ENCODE results near the gene EIF4G1. TPM values are rescaled to one million over a fixed set of nuclear protein-coding genes. Genes with fewer than 3 reads are reported as not detected.

The EIF4G1 gene
- total and polyA plus RNA-seq, 4 donors: 72.8 to 285 (median 187) TPM

- H3K27me3 ChIP-seq (ENCODE audit: control insufficient read depth in 1 of 2, insufficient read depth in 2 of 2, low read length in 1 of 2): no peaks in the 10 kb centered on the region
- H3K27ac ChIP-seq (ENCODE audit: low read depth in 1 of 2, low read length in 2 of 2): no peak overlapping the region
- DNase-seq (peak; percentile 53 to 88), ATAC-seq (ENCODE audit: low FRiP score) (peak; percentile 54)
- no peak overlapping the region for H3K4me3 ChIP-seq (ENCODE audit: low read length in 2 of 2)
- intact Hi-C loops (cut with DNase I): no loop called here
- H3K4me1 ChIP-seq (ENCODE audit: control insufficient read depth in 1 of 2, insufficient read depth in 2 of 2, low read length in 2 of 2): no peaks in the 10 kb centered on the region
- no peaks in the 10 kb centered on the region for H3K9me3 ChIP-seq (ENCODE audit: control insufficient read depth, low read length)
- no peaks in the 10 kb centered on the region for H3K36me3 ChIP-seq (ENCODE audit: control insufficient read depth in 1 of 2, insufficient read depth in 2 of 2, low read length in 1 of 2)
- WGBS, 2 donors: 53 to 55% methylated on average over 18 of the region's 18 CpGs
These were observed 39.8 kb downstream of the EIF4G1 start for GRCh38 chr3:184354121-184354728.

- intact Hi-C loops (cut with DNase I): no loop called here
- no peak overlapping the region for H3K4me3 ChIP-seq (ENCODE audit: low read length in 2 of 2)
- no peaks in the 10 kb centered on the region for H3K27me3 ChIP-seq (ENCODE audit: control insufficient read depth in 1 of 2, insufficient read depth in 2 of 2, low read length in 1 of 2)
- H3K4me1 ChIP-seq (ENCODE audit: control insufficient read depth in 1 of 2, insufficient read depth in 2 of 2, low read length in 2 of 2): no peaks in the 10 kb centered on the region
- no peaks in the 10 kb centered on the region for H3K9me3 ChIP-seq (ENCODE audit: control insufficient read depth, low read length)
- WGBS, 2 donors: 81 to 83% methylated on average over 8 of the region's 8 CpGs
- H3K27ac ChIP-seq (ENCODE audit: low read depth in 1 of 2, low read length in 2 of 2): no peak overlapping the region
- ATAC-seq (ENCODE audit: low FRiP score) (no peak), DNase-seq (no peak)
- H3K36me3 ChIP-seq (ENCODE audit: control insufficient read depth in 1 of 2, insufficient read depth in 2 of 2, low read length in 1 of 2): no peaks in the 10 kb centered on the region
These were observed 40.3 kb downstream of the EIF4G1 start for GRCh38 chr3:184354754-184355153.

DNA sequence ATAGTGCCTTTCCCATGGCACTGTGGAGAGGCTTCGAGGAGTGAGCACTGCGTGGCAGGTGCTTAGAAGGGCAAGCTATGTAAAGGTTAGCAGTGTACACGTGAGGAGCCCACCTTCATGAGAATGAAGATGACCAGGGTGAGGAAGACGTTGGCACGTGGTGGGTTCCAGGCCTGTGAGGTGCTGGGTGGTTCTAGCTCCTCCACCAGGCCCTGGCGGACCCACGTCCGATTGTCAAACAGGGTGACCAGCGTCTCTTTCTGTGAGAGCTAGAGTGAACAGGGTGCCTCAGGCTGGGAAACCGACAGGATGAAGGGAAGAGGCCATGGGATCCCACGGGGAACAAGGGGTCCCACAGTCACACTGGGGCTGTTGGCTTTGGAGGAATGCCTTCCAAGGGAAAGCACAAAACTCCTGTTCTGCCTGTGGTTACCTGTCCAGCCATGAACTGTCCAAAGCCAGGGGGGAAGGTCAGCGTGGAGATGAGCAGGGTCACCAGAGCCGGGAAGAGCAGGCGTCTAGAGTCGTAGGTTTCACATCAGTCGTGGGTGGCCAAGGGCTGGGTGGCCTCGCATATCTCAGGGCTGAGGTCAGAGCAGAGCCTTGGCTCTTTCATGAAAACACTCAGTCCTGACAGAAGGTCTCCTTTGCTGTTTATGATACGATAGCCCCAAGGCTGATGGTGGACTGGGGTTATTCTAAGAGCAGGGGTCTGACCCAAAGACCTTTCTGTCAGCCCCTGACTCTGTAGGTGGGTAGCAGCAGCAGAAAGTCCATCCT is 41.0 kb downstream of the EIF4G1 start:
- Histone ChIP-seq H3K27ac (ENCODE audit: low read depth in 1 of 2, low read length in 2 of 2) (no peak overlapping the region), H3K9me3 (ENCODE audit: control insufficient read depth, low read length) (no peaks in the 10 kb centered on the region), H3K36me3 (ENCODE audit: control insufficient read depth in 1 of 2, insufficient read depth in 2 of 2, low read length in 1 of 2) (no peaks in the 10 kb centered on the region), H3K27me3 (ENCODE audit: control insufficient read depth in 1 of 2, insufficient read depth in 2 of 2, low read length in 1 of 2) (no peaks in the 10 kb centered on the region), H3K4me3 (ENCODE audit: low read length in 2 of 2) (no peak overlapping the region), H3K4me1 (ENCODE audit: control insufficient read depth in 1 of 2, insufficient read depth in 2 of 2, low read length in 2 of 2) (no peaks in the 10 kb centered on the region)
- 70 to 74% methylated on average over 18 of the region's 18 CpGs for WGBS, 2 donors
- no peak for DNase-seq
- ATAC-seq (ENCODE audit: low FRiP score): no peak
- intact Hi-C loops (cut with DNase I): no loop called here

DNA sequence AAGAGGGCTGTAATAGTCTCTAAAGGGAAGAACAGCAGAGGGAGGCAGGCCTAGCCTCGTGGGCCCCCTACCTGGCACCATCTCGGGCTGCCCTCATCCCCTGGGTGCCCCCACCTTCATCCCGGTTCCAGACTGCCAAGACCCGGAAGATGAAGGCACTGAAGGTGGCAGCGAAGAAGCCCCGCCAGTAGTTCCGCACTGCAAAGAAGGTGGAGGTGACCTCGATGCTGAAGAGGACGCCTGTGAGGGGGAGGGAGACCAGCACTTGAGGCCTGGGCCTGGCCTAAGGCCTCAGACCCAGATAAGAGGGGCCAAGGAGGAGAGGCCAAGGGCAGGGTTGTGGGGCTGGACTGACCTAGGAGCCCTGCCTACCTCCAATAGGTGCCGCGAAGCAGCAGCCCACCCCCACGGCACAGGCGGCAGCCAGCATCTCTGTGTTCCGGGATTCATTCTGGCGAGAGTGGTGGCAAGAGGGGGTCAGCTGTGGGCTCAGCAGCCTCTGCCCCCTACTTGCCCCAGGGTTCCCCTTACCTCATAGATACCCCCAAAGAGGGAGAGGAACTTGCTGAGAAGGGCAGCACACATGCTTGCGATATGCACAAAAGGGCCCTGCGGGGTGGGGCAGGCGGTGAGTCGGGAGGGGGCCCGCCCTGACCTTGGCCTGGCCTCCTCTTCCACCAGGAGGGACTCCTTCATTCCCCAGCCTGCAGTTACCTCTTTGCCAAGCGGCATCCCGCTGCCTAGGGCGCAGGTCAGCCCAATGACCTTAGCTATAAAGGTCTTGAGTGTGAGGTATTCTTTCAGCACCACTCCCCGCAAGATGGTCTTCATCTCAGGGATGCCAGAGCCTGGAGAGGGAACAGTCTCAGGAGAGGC is 43.1 kb downstream of the EIF4G1 start:
- Histone ChIP-seq H3K27ac (ENCODE audit: low read depth in 1 of 2, low read length in 2 of 2) (no peak overlapping the region), H3K9me3 (ENCODE audit: control insufficient read depth, low read length) (no peaks in the 10 kb centered on the region), H3K4me3 (ENCODE audit: low read length in 2 of 2) (no peak overlapping the region), H3K4me1 (ENCODE audit: control insufficient read depth in 1 of 2, insufficient read depth in 2 of 2, low read length in 2 of 2) (no peaks in the 10 kb centered on the region), H3K27me3 (ENCODE audit: control insufficient read depth in 1 of 2, insufficient read depth in 2 of 2, low read length in 1 of 2) (no peaks in the 10 kb centered on the region), H3K36me3 (ENCODE audit: control insufficient read depth in 1 of 2, insufficient read depth in 2 of 2, low read length in 1 of 2) (no peaks in the 10 kb centered on the region)
- DNase-seq: no peak
- ATAC-seq (ENCODE audit: low FRiP score): no peak
- intact Hi-C loops (cut with DNase I): no loop called here
- whole genome bisulfite sequencing, 2 donors: 92 to 95% methylated on average over 24 of the region's 24 CpGs

GRCh38 chr3:184358124-184358767 is 43.8 kb downstream of the EIF4G1 start:
- WGBS, 2 donors: 93 to 96% methylated on average over 12 of the region's 12 CpGs
- ATAC-seq (ENCODE audit: low FRiP score) (no peak), DNase-seq (peak in 1 of 2 donors; percentile 54)
- intact Hi-C loops (cut with DNase I): no loop called here
- H3K27ac ChIP-seq (ENCODE audit: low read depth in 1 of 2, low read length in 2 of 2): no peak overlapping the region
- no peaks in the 10 kb centered on the region for H3K36me3 ChIP-seq (ENCODE audit: control insufficient read depth in 1 of 2, insufficient read depth in 2 of 2, low read length in 1 of 2)
- no peaks in the 10 kb centered on the region for H3K4me1 ChIP-seq (ENCODE audit: control insufficient read depth in 1 of 2, insufficient read depth in 2 of 2, low read length in 2 of 2)
- no peaks in the 10 kb centered on the region for H3K9me3 ChIP-seq (ENCODE audit: control insufficient read depth, low read length)
- no peak overlapping the region for H3K4me3 ChIP-seq (ENCODE audit: low read length in 2 of 2)
- H3K27me3 ChIP-seq (ENCODE audit: control insufficient read depth in 1 of 2, insufficient read depth in 2 of 2, low read length in 1 of 2): no peaks in the 10 kb centered on the region

- no peak overlapping the region for H3K4me3 ChIP-seq (ENCODE audit: low read length in 2 of 2)
- no peaks in the 10 kb centered on the region for H3K27me3 ChIP-seq (ENCODE audit: control insufficient read depth in 1 of 2, insufficient read depth in 2 of 2, low read length in 1 of 2)
- H3K27ac ChIP-seq (ENCODE audit: low read depth in 1 of 2, low read length in 2 of 2): no peak overlapping the region
- no peaks in the 10 kb centered on the region for H3K4me1 ChIP-seq (ENCODE audit: control insufficient read depth in 1 of 2, insufficient read depth in 2 of 2, low read length in 2 of 2)
- intact Hi-C loops (cut with DNase I): no loop called here
- 83 to 85% methylated on average over 14 of the region's 14 CpGs for WGBS, 2 donors
- H3K9me3 ChIP-seq (ENCODE audit: control insufficient read depth, low read length): no peaks in the 10 kb centered on the region
- ATAC-seq (ENCODE audit: low FRiP score) (no peak), DNase-seq (no peak)
- H3K36me3 ChIP-seq (ENCODE audit: control insufficient read depth in 1 of 2, insufficient read depth in 2 of 2, low read length in 1 of 2): no peaks in the 10 kb centered on the region
These were observed 44.5 kb downstream of the EIF4G1 start for GRCh38 chr3:184358921-184359350.

DNA sequence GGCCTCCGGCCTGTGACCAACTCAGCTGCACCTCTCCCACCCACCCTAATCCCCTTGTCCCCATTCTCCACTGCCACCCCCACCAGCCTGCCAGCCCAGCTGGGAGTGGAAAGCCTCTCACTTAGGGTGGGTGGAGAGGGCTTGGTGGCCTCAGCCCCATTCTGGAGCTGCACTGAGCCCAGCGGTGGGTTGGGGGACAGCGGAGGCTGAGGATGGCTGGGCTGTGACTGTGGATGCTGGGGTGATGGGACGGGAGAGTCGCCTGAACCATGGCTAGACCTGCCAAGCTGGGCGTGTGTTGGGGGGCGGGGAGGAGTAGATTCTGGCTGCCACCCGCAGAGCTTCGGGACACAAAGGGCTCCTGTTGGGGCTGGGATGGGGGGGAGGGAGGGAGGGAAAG is 45.2 kb downstream of the EIF4G1 start:
- Histone ChIP-seq H3K4me3 (ENCODE audit: low read length in 2 of 2) (no peak overlapping the region), H3K36me3 (ENCODE audit: control insufficient read depth in 1 of 2, insufficient read depth in 2 of 2, low read length in 1 of 2) (no peaks in the 10 kb centered on the region), H3K4me1 (ENCODE audit: control insufficient read depth in 1 of 2, insufficient read depth in 2 of 2, low read length in 2 of 2) (no peaks in the 10 kb centered on the region), H3K27ac (ENCODE audit: low read depth in 1 of 2, low read length in 2 of 2) (no peak overlapping the region), H3K27me3 (ENCODE audit: control insufficient read depth in 1 of 2, insufficient read depth in 2 of 2, low read length in 1 of 2) (no peaks in the 10 kb centered on the region), H3K9me3 (ENCODE audit: control insufficient read depth, low read length) (no peaks in the 10 kb centered on the region)
- no peak for DNase-seq
- intact Hi-C loops (cut with DNase I): loop anchor here in 1 of 2 donors (2.0 kb wide), 1 partner anchor 21 kb away; no protein-coding TSS in a partner anchor
- no peak for ATAC-seq (ENCODE audit: low FRiP score)
- WGBS, 2 donors: 73 to 81% methylated on average over 9 of the region's 9 CpGs

All from aorta (tissue), 5 donors.